ENCODE results near the gene DCHS2.

DNA sequence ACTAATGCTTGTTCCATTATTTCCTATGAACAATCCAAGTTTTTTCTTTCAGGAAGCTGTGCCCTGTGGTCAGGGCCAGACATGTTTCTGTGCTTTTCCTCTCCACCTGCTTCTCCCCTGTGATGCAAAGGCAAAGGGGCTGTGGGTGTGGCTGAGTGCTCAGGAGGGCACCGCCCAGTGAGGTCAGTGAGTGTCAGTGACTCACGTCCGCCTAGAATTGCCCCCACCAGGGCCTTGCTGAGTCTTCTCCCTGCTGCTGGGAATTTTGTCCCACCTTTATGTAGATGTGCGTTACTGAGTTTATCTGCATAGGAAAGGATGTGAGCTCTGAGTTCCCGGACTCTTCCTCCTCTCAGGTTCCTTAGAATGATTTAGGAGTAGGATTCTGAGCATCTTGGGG is 283.2 kb downstream of the DCHS2 start:
- no peak for TF ChIP-seq POLR2AphosphoS5 (IDR thresholded peaks at IDR 0.05; ENCODE audit: low read depth, low read length)
- no peak for TF ChIP-seq POLR2A (IDR thresholded peaks at IDR 0.05; ENCODE audit: low read depth, low read length)

All from GM12891 (cell line).